Activated CD4-positive, CD25-positive, alpha-beta regulatory T cell (primary cell): ENCODE measurements around the gene DAZAP1.

ENCODE experiments used
- DNase-seq, 4 experiments: peaks; one replicate each; lab custom pipeline; 2025; lab: John Stamatoyannopoulos, UW

The DAZAP1 gene

DNA sequence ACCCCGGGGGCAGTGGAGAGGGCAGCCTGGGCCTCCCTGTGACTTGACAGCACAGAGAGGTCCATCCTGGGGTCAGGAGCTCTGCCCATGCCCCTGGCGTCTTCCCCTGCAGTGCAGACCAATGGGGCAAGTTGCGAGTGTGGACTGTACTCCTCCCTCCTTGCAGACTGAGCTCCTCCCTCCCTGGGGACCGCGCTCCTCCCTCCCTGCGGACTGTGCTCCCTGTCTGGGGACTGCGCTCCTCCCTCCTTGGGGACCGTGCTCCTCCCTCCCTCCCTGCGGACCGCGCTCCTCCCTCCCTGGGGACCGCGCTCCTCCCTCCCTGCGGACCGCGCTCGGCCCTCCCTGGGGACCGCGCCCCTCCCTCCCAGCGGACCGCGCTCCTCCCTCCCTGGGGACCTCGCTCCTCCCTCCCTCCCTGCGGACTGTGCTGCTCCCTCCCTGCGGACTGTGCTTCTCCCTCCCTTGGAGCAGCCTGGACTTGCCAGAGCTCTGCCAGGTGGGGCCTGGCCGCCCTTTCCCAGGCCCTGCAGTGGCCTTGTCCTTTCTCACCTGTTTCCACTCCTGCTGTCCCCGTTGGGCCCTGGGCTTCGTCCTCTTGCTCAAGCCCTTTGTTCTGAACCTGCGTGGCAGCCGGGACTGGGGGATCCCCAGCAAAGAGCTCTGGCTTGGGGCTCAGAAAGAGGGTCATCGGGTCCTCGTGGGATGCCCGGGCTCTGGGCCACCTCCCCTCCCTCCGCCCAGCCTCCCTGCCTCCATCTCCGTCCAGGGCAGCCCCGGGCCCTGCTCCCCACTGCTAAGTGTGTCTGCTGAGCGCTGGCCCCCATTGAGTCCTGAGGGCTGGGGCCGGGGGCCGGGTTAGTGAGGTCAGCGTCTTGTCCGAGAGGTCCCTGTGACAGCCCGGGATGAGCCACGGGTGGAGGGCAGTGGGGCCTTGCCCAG lies 12.9 kb upstream of the DAZAP1 start:
- DNase-seq, result no peak

- DNase-seq, result no peak
Measured at GRCh38 chr19:1395194-1396018, 12.0 kb upstream of the DAZAP1 start.

DNA sequence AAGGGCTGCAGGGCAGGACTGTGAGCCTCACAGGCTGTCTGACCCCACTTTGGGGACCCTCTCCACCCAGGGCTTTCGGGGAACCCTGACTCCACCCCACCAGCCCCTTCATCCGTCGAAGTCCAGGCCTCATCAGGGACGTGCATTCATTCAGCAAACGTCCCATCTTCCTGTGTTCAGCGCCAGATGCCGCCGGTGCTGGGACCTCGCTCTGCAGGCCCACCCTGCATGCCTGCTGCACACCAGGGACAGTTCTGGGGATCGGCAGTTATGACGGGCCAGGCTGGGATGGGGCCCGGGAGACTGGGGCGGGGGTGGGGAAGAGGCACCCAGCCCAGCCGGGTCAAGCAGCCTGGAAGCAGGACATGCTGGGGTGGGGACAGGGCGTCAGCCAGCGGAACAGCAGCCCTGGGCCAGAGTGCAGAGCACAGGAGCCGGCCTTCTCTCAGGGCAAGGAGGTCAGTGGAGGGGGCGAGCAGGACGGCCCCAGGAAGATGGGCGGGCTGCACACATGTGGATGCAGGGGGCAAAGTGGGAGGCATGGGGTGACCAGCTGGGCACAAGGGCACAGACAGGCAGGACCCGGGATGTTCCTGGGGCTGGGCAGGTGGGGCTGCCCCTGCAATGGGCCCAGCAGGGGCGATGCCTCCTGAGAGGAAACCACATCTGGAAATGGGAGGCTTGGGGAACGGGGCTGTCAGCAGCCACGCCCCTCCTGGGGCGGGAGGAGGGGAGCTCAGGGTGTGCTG lies 11.2 kb upstream of the DAZAP1 start:
- no peak for DNase-seq

DNA sequence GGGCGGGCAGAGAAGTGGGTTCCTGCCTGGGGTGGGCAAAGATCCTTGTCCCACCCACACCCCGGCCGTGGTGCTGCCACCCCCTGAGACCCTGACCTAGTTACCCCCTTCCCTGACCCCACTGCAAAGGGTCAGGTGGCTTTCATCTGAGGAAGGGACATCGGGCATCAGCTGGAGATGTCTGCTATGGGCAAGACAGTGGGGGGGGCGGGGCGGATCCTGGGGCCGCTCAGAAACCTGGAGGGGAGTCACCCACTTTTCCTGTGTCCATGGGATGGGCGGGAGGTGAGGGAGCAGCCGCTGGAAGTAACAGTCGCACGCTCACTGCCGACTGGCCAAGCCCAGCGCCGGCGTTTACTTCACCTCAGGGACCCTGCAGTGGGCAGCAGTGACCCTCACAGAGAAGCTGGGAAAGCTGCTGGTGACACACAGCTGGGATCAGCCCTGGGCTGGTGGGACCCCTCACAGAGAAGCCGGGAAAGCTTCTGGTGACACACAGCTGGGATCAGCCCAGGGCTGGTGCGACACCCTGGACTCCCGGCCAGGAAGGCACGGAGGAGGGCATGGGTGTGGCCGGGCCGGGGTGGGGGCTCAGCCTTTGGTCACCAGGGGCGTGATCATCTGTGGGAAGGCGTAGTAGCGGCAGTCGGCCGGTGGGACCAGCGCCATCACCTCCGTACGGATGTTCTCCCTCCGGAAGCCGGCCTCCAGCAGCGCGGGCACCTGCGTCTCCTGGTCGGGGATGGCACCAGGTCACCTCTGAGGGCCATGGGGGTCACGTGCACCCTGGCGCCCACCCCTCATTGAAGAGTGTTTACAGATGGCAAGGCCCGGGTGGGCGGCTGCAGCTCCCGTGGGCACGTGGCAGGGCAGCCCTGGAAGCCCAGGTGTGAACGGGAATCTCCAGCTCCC lies 10.4 kb upstream of the DAZAP1 start:
- no peak for DNase-seq

DNA sequence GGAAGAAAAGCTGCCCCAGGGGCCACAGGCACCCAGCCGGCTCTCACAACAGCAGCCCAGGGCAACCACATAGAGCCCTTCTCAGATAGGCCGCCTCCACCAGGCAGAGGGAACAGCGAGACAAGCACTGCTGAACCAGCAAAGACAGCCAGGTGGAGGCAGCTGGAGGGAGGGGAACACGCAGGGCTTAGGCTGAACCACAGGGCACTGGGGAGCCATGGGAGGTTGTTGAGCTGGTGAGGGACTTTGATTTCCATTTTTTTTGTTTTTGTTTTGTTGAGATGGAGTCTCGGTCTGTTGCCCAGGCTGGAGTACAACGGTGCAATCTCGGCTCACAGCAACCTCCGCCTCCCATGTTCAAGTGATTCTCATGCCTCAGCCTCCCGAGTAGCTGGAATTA lies 9.5 kb upstream of the DAZAP1 start:
- no peak for DNase-seq

DNA sequence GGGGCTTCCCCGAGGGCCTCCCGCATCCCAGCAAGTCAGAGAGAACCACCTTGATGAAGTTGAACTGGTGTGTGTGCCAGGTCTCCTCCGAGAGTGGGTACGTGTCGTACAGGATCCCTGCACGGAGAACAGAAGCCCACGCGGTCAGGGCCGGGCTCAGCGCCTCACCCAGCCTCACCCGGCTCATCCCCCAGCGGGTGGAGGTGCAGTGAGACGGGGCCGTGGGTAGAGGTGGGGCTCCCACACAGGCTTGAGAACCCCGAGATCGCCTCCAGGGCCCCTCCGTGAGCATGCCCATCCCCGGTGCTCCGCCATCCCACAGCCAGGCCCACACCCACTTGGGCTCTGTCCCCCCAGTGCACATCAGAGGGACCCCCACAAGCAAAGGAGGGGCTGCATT lies 8.3 kb upstream of the DAZAP1 start:
- DNase-seq, result no peak

DNA sequence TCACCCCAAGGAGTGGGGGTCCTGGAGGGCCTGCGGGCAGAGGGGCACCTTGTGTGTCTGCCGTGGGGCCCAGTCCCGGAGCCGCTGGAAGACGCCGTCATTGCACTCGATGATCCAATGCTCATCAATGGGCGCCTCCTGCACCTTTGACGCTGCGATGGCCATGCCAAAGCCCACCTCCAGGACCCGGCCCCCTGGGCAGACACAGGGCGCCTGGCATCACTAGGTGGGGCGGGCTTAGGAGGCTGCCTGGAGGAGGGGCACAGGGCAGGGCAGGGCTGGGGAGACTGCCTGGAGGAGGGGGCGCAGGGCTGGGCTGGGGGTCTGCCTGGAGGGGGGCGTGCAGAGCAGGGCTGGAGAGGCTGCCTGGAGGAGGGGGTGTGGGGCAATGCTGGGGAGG lies 7.6 kb upstream of the DAZAP1 start:
- DNase-seq, result no peak

DNA sequence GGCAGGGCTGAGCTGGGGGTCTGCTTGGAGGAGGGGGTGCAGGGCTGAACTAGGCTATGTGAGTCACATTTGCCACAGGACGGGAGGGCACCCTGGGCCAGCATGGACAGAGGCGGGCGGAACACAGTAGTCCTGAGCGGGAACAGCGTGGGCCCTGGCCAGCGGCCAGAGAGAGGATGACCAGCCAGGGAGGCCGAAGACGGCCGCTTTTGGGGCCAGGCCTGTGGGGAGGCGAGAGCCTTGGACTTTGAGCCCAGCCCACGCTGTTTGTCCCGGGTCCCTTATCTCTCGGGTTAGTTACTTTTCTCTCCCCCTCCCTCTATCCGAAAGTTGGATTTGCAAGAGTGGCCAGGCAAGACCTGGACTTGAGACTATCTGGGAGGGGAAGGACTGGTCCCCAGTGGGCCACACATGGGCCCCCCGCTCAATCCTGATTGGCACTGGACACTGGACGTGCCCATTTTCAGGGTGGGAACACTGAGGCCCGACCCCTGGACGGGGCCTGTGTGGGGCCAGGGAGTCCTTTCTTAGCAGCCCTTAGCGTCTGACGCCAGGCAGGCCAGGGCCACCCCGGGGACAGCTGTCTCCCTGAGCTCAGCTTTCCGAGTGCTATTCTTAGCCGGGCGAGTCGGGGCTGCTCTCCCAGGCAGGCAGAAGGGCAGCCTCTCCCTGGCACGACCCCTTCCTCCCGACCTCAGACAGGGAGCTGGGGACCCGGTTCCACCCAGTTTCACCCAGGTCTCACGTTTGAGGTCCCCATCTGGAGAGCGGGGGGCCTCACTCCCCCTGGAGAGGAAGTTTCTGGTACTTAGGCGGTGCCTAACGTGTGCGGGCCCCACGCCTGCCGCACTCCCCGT lies 6.9 kb upstream of the DAZAP1 start:
- DNase-seq, result no peak

GRCh38 chr19:1401138-1401888 lies 6.1 kb upstream of the DAZAP1 start, which contains the start of gene GAMT:
TSS of gene GAMT (minus strand) at chr19:1401542. CDS start at chr19:1401476, 66 bp downstream.
- DNase-seq, result peak in 2 of 4 experiments; percentile 35 to 44

DNA sequence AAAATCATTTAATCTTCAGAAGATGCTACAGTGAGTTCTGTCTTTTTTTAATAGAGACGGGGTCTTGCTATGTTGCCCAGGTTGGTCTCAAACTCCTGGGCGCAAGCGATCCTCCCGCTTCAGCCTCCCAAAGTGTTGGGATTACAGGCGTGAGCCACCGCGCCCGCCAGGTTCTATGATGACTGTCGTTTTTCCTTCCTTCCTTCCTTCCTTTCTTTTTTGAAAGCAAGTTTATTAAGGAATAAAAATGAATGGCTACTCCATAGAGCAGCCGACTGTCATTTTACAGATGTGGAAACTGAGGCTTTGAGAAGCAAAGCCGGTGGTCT lies 5.5 kb upstream of the DAZAP1 start:
- no peak for DNase-seq

- no peak for DNase-seq
Measured at GRCh38 chr19:1402411-1403070, 4.8 kb upstream of the DAZAP1 start.

DNA sequence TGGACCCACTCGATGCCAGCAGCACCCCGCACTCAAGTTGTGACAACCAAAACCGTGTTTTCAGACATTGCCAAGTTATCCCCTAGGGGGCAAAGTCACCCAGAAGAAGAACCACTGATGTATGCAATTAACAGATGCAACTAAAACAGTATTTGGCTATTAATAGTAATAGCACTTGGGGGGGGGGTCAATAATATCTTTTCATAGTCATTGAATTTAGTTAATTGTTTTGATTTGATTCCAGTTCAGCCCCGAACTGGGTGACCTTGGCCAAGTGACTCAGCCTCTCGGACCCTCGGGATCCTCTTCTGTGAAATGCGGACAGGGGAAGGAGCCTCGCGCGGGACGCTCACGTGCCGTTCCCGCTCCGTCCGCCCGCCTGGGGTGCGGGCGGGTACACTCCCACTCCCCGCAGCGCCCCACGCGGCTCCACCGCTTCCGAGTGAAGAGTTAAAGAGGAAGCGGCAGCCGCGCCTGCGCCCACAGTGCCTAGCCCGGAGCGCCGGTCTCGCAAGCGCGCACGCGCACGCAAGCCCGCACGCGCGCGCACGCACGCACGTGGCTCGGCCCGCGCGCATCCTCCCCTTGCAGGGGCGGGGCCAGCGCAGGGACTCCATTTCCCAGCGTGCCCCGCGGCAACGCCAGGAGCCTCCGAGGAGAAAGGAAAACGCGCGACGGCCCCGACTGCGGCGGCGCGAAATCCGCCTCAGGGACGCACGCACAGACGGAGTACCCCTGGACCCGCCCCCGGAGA lies 435 bp upstream of the DAZAP1 start:
- DNase-seq, result peak; percentile 98 to 99 (median 99)

DNA sequence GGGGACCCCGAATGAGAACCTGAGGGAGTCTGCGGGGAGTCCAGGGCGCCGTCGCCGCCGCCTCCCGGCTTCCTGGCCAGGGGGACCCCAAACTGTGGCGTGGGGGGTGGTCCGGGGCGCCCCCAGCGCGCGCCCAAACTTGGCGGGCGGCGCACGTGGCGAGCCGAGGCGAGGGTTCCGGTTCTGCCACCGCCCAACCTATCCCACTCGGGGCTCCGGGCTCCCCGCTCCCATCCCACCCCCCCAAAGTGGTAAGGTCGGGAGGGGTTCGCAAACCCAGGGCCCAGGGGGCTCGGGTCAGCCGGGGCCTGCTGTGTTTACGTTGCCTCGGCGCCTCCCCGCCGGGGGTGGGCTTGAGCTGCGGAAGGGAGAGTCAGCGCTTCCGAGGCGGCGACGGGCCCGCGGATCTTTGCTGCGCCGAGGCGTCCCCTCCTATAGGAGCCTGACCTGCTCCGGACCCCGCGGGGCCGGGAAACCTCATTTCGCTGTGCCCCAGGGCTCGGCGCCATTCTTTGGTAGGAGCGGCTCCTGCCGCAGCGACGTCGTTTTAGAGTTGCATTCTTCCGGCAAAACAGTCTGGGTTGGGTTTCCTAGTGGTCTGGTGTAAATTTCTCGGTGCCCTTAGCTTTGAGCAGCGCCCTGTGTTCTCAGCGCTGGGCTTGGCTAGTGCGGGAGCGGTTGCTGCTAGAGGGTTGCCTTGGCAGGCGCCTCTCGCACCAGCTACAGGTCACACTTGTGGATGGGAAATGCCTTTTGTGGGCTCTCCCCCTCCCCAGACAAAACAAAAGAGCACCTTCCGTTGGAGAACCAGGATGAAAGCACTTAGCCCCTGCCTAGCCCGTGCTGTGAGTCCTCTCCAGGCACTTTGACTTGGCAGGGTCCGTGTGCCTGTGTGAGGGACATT lies 1.2 kb downstream of the DAZAP1 start:
- DNase-seq, result peak in 3 of 4 experiments; percentile 19 to 49 (median 35)

DNA sequence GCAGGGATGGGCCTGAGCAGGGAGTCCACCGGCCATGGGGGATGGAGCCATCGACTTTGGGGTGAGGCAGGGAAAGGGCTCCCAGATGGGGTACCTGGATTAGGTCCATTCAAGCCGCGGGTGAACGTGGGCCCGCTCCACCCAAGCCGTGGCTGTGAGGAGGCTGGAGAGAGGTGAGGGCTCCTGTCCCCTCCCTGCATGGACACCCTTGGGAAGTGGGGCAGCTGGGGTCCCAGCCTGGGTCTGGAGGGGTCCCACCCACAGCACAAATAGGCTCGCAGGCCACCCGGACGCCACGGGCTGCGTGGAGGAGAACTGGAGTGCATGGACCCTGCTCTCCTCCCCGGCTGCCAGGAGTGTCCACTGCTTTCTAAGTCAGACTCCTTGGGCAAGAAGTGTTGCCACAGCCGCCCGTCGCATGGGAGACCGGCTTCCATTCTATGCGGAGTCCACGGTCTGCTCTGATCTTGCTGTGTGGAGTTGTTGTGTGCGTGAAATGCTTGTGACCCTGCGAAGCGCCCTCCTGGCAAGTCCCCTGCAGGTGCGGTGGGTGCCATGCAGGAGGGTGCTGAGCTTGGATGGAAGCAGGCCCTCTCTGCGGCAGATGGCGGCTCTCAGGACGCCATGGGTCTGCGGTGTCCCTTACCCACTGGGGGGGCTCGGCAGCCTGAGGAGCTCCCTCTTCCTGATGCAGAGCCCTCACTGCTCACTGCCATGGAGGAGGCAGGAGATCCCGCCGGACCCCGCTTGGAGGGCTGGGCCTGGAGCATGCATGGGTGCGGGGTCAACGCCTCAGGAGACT lies 2.0 kb downstream of the DAZAP1 start:
- no peak for DNase-seq

GRCh38 chr19:1410136-1410786 lies 2.9 kb downstream of the DAZAP1 start:
- DNase-seq, result no peak

- DNase-seq, result no peak
Measured at GRCh38 chr19:1410789-1411188, 3.4 kb downstream of the DAZAP1 start.
